Muscle of back (tissue), 11 donors: ENCODE results near the gene ADRB1. TPM values are rescaled to one million over a fixed set of nuclear protein-coding genes. Genes with fewer than 3 reads are reported as not detected.
A peak's percentile ranks its signal among the peaks of the same experiment; 100 is the strongest.

Source experiments
- DNase-seq, 3 donors: peaks; one replicate each; pipeline versions ENCODE4 v3.0.0 to v3.0.0-alpha.2; 2013
- polyA plus RNA-seq, 10 donors: library from polyadenylated mRNA; unstranded; fragments of 120-200 nt; gene quantifications; one replicate each; pipeline ENCODE4 v1.2.1, GENCODE V29; 2013; ENCODE audit not compliant: insufficient read length in 10 of 10

The ADRB1 gene
- polyA plus RNA-seq, 10 donors, result 0.07 to 0.48 (median 0.22) TPM; not detected in 2

- DNase-seq, result no peak
Observed at GRCh38 chr10:114087255-114087654, 43.6 kb downstream of the ADRB1 start.

- DNase-seq, result no peak
Observed at GRCh38 chr10:114087655-114088054, 44.0 kb downstream of the ADRB1 start.

GRCh38 chr10:114094795-114095194, 51.1 kb downstream of the ADRB1 start:
- no peak for DNase-seq

GRCh38 chr10:114095559-114096337, 52.1 kb downstream of the ADRB1 start:
- DNase-seq, result peak in 1 of 3 donors; percentile 37

Other genes with a start within 250 kb of the ADRB1 start
- 1 to 10 TPM; 4.8 to 6.5 (median 5.8) TPM for gene DCLRE1A, start 189.8 kb upstream of the ADRB1 start, polyA plus RNA-seq
- 10 to 100 TPM in 9 of 10 donors, 1 to 10 TPM in 1; 9.3 to 18.7 (median 13.6) TPM for gene NHLRC2, start 189.2 kb upstream of the ADRB1 start, polyA plus RNA-seq
- gene CCDC186, start 130.3 kb downstream of the ADRB1 start, polyA plus RNA-seq, result 10 to 100 TPM in 8 of 10 donors, 1 to 10 TPM in 2; 8.1 to 17.9 (median 13.2) TPM
- under 1 TPM; 0.11 to 0.36 (median 0.29) TPM for gene TDRD1, start 135.5 kb downstream of the ADRB1 start, polyA plus RNA-seq
- 1 to 10 TPM in 2 of 10 donors, under 1 TPM in 8; 0.13 to 7.6 (median 0.33) TPM for gene VWA2, start 195.4 kb downstream of the ADRB1 start, polyA plus RNA-seq